MM.1S (cell line): Measurements from ENCODE around the gene PXYLP1.
"Not testable (repeated sequence)": the region's sequence is repeated elsewhere in the genome, so short reads cannot be mapped to it uniquely, and the experiment has no call there.

Source experiments
- CTCF ChIP-seq: fragments of 300-600 bp; sonication (generic); IDR thresholded peaks from 2 replicates; pipeline ENCODE4 v1.5.1; 2016; ENCODE audit warnings: antibody characterized with exemption, low read length, mixed read lengths
- EZH2 ChIP-seq: fragments of 300-600 bp; sonication (generic); optimal IDR thresholded peaks from 2 replicates; pipeline ENCODE3; 2017; ENCODE audit warnings: low read depth, mild to moderate bottlenecking, antibody characterized with exemption, low read length, mixed read lengths

- not testable (repeated sequence) for TF ChIP-seq CTCF, EZH2
These were observed 68.8 kb downstream of the PXYLP1 start for GRCh38 chr3:141300426-141300825.
